WTC11 (cell line): ENCODE measurements around the gene OPRD1. TPM values are rescaled to one million over a fixed set of nuclear protein-coding genes. Genes with fewer than 3 reads are reported as not detected.

Source experiments
- ATAC-seq: fragments of 200-7000 bp; cut with Tn5 transposase; 2 replicates; pipeline ENCODE4 v1.10.0; 2021; ENCODE audit warnings: mild to moderate bottlenecking, moderate library complexity
- CTCF ChIA-PET: fragments of 300-600 bp; sonication (Branson Sonifier 250); formaldehyde crosslinking; loops from one replicate; lab custom pipeline; 2021; ENCODE audit warnings: antibody characterized with exemption; lab: Charles Lee
- POLR2A ChIA-PET: fragments of 350-600 bp; sonication (Branson Sonifier 250); formaldehyde crosslinking; loops from one replicate; lab custom pipeline; 2021; ENCODE audit warnings: antibody characterized with exemption; lab: Charles Lee
- DNase-seq: peaks from one replicate; pipeline ENCODE4 v3.0.0; 2021; ENCODE audit warnings: low spot score
- H3K27ac Mint-ChIP-seq: 2 replicates; pipeline ENCODE4 v1.8.0; 2021; ENCODE audit warnings: mixed read lengths
- H3K27me3 Mint-ChIP-seq: 2 replicates; pipeline ENCODE4 v1.8.0; 2021; ENCODE audit warnings: low read depth, mild to moderate bottlenecking, moderate library complexity, mixed read lengths
- H3K36me3 Mint-ChIP-seq: 2 replicates; pipeline ENCODE4 v1.8.0; 2021; ENCODE audit warnings: mixed read lengths
- H3K4me1 Mint-ChIP-seq: 2 replicates; pipeline ENCODE4 v1.8.0; 2022; ENCODE audit warnings: mixed read lengths
- H3K4me3 Mint-ChIP-seq: 2 replicates; pipeline ENCODE4 v1.8.0; 2021; ENCODE audit warnings: mild to moderate bottlenecking, moderate library complexity, mixed read lengths
- H3K9me3 Mint-ChIP-seq: 2 replicates; pipeline ENCODE4 v1.8.0; 2021; ENCODE audit warnings: mixed read lengths
- CREB1 ChIP-seq: sonication (generic); formaldehyde crosslinking; IDR thresholded peaks from 2 replicates; pipeline ENCODE4 v1.8.0; 2023; ENCODE audit warnings: mild to moderate bottlenecking, missing genetic modification reagents
- ETV6 ChIP-seq: sonication (generic); formaldehyde crosslinking; IDR thresholded peaks from 2 replicates; pipeline ENCODE4 v1.8.1; 2022; ENCODE audit warnings: mild to moderate bottlenecking, missing genetic modification reagents
- GRHL2 ChIP-seq: fragments of 250-450 bp; sonication (Bioruptor Pico); IDR thresholded peaks from 2 replicates; pipeline ENCODE4 v1.8.0; 2022; ENCODE audit warnings: mild to moderate bottlenecking, moderate library complexity; ENCODE audit not compliant: insufficient replicate concordance, severe bottlenecking
- HMGA2 ChIP-seq: fragments of 250-450 bp; sonication (Bioruptor Pico); IDR thresholded peaks from 2 replicates; pipeline ENCODE4 v1.4.0; 2021; ENCODE audit warnings: mild to moderate bottlenecking, moderate library complexity
- JAZF1 ChIP-seq: fragments of 250-450 bp; sonication (Bioruptor Pico); IDR thresholded peaks from 2 replicates; pipeline ENCODE4 v1.9.0; 2021; ENCODE audit warnings: moderate library complexity, mild to moderate bottlenecking, inconsistent platforms
- KAT7 ChIP-seq: sonication (generic); formaldehyde crosslinking; IDR thresholded peaks from 2 replicates; pipeline ENCODE4 v1.8.1; 2023; ENCODE audit warnings: missing genetic modification reagents, mild to moderate bottlenecking, borderline replicate concordance
- MXD4 ChIP-seq: fragments of 250-450 bp; sonication (Bioruptor Pico); IDR thresholded peaks from 2 replicates; pipeline ENCODE4 v1.8.0; 2021; ENCODE audit warnings: mild to moderate bottlenecking, moderate library complexity, borderline replicate concordance
- MYBL2 ChIP-seq: sonication (generic); formaldehyde crosslinking; IDR thresholded peaks from 2 replicates; pipeline ENCODE4 v1.8.1; 2023; ENCODE audit warnings: mild to moderate bottlenecking, moderate library complexity, missing genetic modification reagents
- OVOL2 ChIP-seq: fragments of 250-450 bp; sonication (Bioruptor Pico); IDR thresholded peaks from 2 replicates; pipeline ENCODE4 v1.9.0; 2021; ENCODE audit warnings: mild to moderate bottlenecking, borderline replicate concordance
- SP1 ChIP-seq: sonication (generic); formaldehyde crosslinking; conservative IDR thresholded peaks from 2 replicates; pipeline ENCODE4 v1.8.1; 2022; ENCODE audit warnings: missing genetic modification reagents
- TCF7 ChIP-seq: sonication (generic); formaldehyde crosslinking; IDR thresholded peaks from 2 replicates; pipeline ENCODE4 v1.8.0; 2022; ENCODE audit warnings: mild to moderate bottlenecking, low read depth, missing genetic modification reagents, moderate library complexity
- TEAD1 ChIP-seq: sonication (generic); formaldehyde crosslinking; IDR thresholded peaks from 2 replicates; pipeline ENCODE4 v1.8.0; 2022; ENCODE audit warnings: mild to moderate bottlenecking, missing genetic modification reagents
- ZNF121 ChIP-seq: sonication (generic); formaldehyde crosslinking; IDR thresholded peaks from 2 replicates; pipeline ENCODE4 v1.8.0; 2023; ENCODE audit warnings: missing genetic modification reagents
- ZNF232 ChIP-seq: sonication (generic); formaldehyde crosslinking; IDR thresholded peaks from 2 replicates; pipeline ENCODE4 v1.8.0; 2022; ENCODE audit warnings: mild to moderate bottlenecking, missing genetic modification reagents
- ZNF263 ChIP-seq: sonication (generic); formaldehyde crosslinking; IDR thresholded peaks from 2 replicates; pipeline ENCODE4 v1.8.1; 2022; ENCODE audit warnings: low read depth, mild to moderate bottlenecking, moderate library complexity, missing genetic modification reagents
- ZNF416 ChIP-seq: fragments of 250-450 bp; sonication (Bioruptor Pico); IDR thresholded peaks from 2 replicates; pipeline ENCODE4 v1.9.0; 2021; ENCODE audit warnings: mild to moderate bottlenecking, inconsistent platforms
- ZNF423 ChIP-seq: fragments of 250-450 bp; sonication (Bioruptor Pico); IDR thresholded peaks from 2 replicates; pipeline ENCODE4 v2.1.2; 2022; ENCODE audit warnings: mild to moderate bottlenecking, moderate library complexity
- total RNA-seq: library from RNA; stranded (reverse); gene quantifications from 3 replicates; pipeline ENCODE4 v1.2.3, GENCODE V29; 2021
- TF ChIP-seq, protein P1 (sequence below): sonication (generic); formaldehyde crosslinking; IDR thresholded peaks from 2 replicates; pipeline ENCODE4 v1.8.0; 2022; ENCODE audit warnings: mild to moderate bottlenecking, missing genetic modification reagents
- TF ChIP-seq, protein P2 (sequence below): sonication (generic); formaldehyde crosslinking; IDR thresholded peaks from 2 replicates; pipeline ENCODE4 v1.8.1; 2023; ENCODE audit warnings: mild to moderate bottlenecking, missing genetic modification reagents, moderate library complexity
- TF ChIP-seq, protein P3 (sequence below): sonication (generic); formaldehyde crosslinking; IDR thresholded peaks from 2 replicates; pipeline ENCODE4 v1.8.1; 2022; ENCODE audit warnings: mild to moderate bottlenecking, moderate library complexity, missing genetic modification reagents
- TF ChIP-seq, protein P4 (sequence below): sonication (generic); formaldehyde crosslinking; IDR thresholded peaks from 2 replicates; pipeline ENCODE4 v1.8.0; 2023; ENCODE audit warnings: missing genetic modification reagents
- TF ChIP-seq, protein P5 (sequence below): fragments of 250-450 bp; sonication (Bioruptor Pico); IDR thresholded peaks from 2 replicates; pipeline ENCODE4 v1.8.0; 2021; ENCODE audit warnings: mild to moderate bottlenecking
- TF ChIP-seq, protein P6 (sequence below): fragments of 250-450 bp; sonication (Bioruptor Pico); IDR thresholded peaks from 2 replicates; pipeline ENCODE4 v1.9.0; 2021; ENCODE audit warnings: moderate library complexity, mild to moderate bottlenecking, inconsistent platforms, borderline replicate concordance
- TF ChIP-seq, protein P7 (sequence below): fragments of 250-450 bp; sonication (Bioruptor Pico); IDR thresholded peaks from 2 replicates; pipeline ENCODE4 v1.9.0; 2021; ENCODE audit warnings: mild to moderate bottlenecking
- TF ChIP-seq, protein P8 (sequence below): sonication (generic); formaldehyde crosslinking; IDR thresholded peaks from 2 replicates; pipeline ENCODE4 v1.8.1; 2023; ENCODE audit warnings: mild to moderate bottlenecking, missing genetic modification reagents

Gene OPRD1
- total RNA-seq, 1 experiment from 2014 or later, result 2.2 TPM

DNA sequence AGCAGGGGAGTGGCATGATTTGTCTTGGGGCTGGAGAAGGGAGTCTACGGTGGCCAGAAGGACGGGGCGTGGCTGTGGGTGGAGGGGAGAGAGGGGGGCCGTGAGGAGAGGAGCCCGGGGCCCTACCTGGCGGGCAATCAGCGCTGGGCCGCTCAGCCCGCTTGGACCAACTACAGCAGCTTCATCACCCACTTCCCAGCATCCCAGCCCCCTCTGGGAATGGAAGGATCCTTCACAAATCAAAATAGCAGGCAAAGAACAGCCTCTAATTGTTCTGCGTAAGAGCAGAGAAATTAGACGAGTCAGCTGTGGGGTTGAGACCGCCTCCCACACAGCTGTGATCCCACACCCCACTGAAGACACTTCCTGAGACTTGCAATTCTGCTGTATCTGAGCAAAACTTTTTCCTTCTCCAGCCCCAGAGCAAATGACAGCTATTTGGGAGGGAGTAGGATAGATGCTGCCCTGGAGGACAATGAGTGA is 43.5 kb downstream of the OPRD1 start:
- ATAC-seq, result peak; percentile 24; the same call in 1 of the 2 replicates
- no peak for DNase-seq
- POLR2A ChIA-PET, result no interaction called here
- no peak for TF ChIP-seq OVOL2
- TF ChIP-seq ZNF121 (CRISPR knock-in tag), result no peak
- TF ChIP-seq ZNF263 (CRISPR knock-in tag), result no peak
- TF ChIP-seq, protein P1, sequence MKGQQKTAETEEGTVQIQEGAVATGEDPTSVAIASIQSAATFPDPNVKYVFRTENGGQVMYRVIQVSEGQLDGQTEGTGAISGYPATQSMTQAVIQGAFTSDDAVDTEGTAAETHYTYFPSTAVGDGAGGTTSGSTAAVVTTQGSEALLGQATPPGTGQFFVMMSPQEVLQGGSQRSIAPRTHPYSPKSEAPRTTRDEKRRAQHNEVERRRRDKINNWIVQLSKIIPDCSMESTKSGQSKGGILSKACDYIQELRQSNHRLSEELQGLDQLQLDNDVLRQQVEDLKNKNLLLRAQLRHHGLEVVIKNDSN (CRISPR knock-in tag), result no peak
- TF ChIP-seq ETV6 (CRISPR knock-in tag), result no peak
- TF ChIP-seq TCF7 (CRISPR knock-in tag), result no peak
- TF ChIP-seq, protein P2, sequence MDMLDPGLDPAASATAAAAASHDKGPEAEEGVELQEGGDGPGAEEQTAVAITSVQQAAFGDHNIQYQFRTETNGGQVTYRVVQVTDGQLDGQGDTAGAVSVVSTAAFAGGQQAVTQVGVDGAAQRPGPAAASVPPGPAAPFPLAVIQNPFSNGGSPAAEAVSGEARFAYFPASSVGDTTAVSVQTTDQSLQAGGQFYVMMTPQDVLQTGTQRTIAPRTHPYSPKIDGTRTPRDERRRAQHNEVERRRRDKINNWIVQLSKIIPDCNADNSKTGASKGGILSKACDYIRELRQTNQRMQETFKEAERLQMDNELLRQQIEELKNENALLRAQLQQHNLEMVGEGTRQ (CRISPR knock-in tag), result no peak
- TF ChIP-seq ZNF232 (CRISPR knock-in tag), result no peak
- no peak for TF ChIP-seq ZNF416 (CRISPR knock-in tag)
- Mint-ChIP-seq H3K27me3 (no peaks in the 10 kb centered on the region), H3K4me1 (0 out of 2 replicates have a peak, but pooled peaks cover 9% of the 10 kb centered on the region), H3K4me3 (no peak overlapping the region), H3K36me3 (no peaks in the 10 kb centered on the region), H3K27ac (no peak overlapping the region), H3K9me3 (peaks cover 4% of the 10 kb centered on the region)
- CTCF ChIA-PET, result interaction anchor here (1.0 to 2.9 kb wide), 3 partner anchors 9 to 71 kb away, joined by 3 to 15 read pairs (median 5); no protein-coding TSS in a partner anchor

DNA sequence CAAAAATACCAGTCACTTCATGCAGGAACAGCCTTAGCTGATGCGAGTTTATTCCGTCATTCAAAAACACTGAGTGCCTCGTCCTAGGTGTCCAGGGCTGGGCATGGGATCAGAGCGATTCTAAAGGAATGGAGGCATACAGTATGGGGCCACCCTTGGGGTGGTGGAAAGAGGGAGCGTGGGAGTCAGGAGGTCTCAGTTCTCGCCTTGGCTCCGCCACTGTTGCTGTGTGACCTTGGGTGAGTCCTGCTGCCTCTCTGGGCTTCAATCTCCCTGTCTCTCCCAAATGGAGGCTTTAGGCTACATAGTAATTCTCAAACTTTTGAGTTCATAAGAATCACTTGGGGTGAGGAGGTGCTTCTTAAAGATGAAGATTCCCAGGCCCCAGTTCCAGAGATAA is 44.0 kb downstream of the OPRD1 start:
- DNase-seq (no peak), ATAC-seq (no peak)
- Mint-ChIP-seq H3K27me3 (no peaks in the 10 kb centered on the region), H3K4me1 (0 out of 2 replicates have a peak, but pooled peaks cover 9% of the 10 kb centered on the region), H3K4me3 (no peak overlapping the region), H3K9me3 (peaks cover 4% of the 10 kb centered on the region), H3K27ac (no peak overlapping the region), H3K36me3 (no peaks in the 10 kb centered on the region)
- TF ChIP-seq, protein P3, sequence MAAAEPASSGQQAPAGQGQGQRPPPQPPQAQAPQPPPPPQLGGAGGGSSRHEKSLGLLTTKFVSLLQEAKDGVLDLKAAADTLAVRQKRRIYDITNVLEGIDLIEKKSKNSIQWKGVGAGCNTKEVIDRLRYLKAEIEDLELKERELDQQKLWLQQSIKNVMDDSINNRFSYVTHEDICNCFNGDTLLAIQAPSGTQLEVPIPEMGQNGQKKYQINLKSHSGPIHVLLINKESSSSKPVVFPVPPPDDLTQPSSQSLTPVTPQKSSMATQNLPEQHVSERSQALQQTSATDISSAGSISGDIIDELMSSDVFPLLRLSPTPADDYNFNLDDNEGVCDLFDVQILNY (CRISPR knock-in tag), result no peak
- no peak for TF ChIP-seq ZNF423 (CRISPR knock-in tag)
- TF ChIP-seq HMGA2 (CRISPR knock-in tag), result no peak
- TF ChIP-seq, protein P4, sequence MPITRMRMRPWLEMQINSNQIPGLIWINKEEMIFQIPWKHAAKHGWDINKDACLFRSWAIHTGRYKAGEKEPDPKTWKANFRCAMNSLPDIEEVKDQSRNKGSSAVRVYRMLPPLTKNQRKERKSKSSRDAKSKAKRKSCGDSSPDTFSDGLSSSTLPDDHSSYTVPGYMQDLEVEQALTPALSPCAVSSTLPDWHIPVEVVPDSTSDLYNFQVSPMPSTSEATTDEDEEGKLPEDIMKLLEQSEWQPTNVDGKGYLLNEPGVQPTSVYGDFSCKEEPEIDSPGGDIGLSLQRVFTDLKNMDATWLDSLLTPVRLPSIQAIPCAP (CRISPR knock-in tag), result no peak
- TF ChIP-seq MYBL2 (CRISPR knock-in tag), result no peak
- no peak for TF ChIP-seq ZNF232 (CRISPR knock-in tag)
- no peak for TF ChIP-seq GRHL2
- ChIA-PET POLR2A (no interaction called here), CTCF (no interaction called here)

DNA sequence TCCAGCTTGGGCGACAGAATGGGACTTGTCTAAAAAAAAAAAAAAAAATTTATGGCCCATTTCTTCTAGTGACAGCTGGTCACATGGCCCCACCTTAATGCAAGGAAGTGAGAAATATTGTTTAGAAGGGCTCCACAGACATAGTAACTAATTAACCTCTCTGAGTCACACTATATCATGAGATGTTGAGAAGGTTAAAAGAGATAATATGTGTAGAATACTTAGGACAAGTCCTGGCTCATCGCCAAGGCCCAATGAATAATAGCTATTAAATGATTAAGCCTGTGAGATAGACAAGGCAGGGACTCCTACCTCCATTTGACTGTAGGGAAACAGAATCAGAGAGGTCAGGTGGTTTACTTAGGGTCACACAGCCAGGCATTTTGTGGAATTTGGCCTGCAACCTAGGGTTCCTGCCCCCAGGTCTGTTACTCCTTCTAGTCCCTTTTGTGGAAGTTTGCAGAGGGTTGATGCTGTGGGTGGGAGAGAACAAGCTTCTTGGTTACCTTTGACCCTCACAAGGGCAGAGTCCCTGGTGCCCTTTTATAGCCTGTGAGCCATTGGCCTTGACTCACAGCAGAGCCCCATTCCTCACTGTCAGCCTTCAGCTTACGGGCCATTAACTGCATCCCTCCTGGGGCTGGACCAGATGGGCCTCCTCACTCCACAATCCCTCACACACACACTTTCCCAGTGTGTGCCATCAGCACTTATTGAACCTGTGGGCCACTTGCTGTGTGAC is 48.5 kb downstream of the OPRD1 start:
- ATAC-seq, result no peak; the same call in 1 of the 2 replicates
- Mint-ChIP-seq H3K36me3 (no peaks in the 10 kb centered on the region), H3K4me1 (0 out of 2 replicates have a peak, but pooled peaks cover 3% of the 10 kb centered on the region), H3K27me3 (no peaks in the 10 kb centered on the region), H3K4me3 (no peak overlapping the region), H3K27ac (no peak overlapping the region), H3K9me3 (no peaks in the 10 kb centered on the region)
- no peak for DNase-seq
- POLR2A ChIA-PET, result no interaction called here
- CTCF ChIA-PET, result interaction anchor here (0.9 to 3.2 kb wide), 4 partner anchors 16 to 22 kb away, joined by 3 to 13 read pairs (median 4); no protein-coding TSS in a partner anchor
- TF ChIP-seq, protein P5, sequence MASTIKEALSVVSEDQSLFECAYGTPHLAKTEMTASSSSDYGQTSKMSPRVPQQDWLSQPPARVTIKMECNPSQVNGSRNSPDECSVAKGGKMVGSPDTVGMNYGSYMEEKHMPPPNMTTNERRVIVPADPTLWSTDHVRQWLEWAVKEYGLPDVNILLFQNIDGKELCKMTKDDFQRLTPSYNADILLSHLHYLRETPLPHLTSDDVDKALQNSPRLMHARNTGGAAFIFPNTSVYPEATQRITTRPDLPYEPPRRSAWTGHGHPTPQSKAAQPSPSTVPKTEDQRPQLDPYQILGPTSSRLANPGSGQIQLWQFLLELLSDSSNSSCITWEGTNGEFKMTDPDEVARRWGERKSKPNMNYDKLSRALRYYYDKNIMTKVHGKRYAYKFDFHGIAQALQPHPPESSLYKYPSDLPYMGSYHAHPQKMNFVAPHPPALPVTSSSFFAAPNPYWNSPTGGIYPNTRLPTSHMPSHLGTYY (CRISPR knock-in tag), result no peak
- TF ChIP-seq TEAD1 (CRISPR knock-in tag), result no peak
- TF ChIP-seq JAZF1 (CRISPR knock-in tag), result no peak
- no peak for TF ChIP-seq MXD4 (CRISPR knock-in tag)
- no peak for TF ChIP-seq GRHL2
- TF ChIP-seq, protein P6, sequence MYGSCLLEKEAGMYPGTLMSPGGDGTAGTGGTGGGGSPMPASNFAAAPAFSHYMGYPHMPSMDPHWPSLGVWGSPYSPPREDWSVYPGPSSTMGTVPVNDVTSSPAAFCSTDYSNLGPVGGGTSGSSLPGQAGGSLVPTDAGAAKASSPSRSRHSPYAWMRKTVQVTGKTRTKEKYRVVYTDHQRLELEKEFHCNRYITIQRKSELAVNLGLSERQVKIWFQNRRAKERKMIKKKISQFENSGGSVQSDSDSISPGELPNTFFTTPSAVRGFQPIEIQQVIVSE (CRISPR knock-in tag), result no peak
- no peak for TF ChIP-seq CREB1 (CRISPR knock-in tag)
- no peak for TF ChIP-seq KAT7 (CRISPR knock-in tag)
- TF ChIP-seq, protein P7, sequence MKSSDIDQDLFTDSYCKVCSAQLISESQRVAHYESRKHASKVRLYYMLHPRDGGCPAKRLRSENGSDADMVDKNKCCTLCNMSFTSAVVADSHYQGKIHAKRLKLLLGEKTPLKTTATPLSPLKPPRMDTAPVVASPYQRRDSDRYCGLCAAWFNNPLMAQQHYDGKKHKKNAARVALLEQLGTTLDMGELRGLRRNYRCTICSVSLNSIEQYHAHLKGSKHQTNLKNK (CRISPR knock-in tag), result no peak
- TF ChIP-seq, protein P8, sequence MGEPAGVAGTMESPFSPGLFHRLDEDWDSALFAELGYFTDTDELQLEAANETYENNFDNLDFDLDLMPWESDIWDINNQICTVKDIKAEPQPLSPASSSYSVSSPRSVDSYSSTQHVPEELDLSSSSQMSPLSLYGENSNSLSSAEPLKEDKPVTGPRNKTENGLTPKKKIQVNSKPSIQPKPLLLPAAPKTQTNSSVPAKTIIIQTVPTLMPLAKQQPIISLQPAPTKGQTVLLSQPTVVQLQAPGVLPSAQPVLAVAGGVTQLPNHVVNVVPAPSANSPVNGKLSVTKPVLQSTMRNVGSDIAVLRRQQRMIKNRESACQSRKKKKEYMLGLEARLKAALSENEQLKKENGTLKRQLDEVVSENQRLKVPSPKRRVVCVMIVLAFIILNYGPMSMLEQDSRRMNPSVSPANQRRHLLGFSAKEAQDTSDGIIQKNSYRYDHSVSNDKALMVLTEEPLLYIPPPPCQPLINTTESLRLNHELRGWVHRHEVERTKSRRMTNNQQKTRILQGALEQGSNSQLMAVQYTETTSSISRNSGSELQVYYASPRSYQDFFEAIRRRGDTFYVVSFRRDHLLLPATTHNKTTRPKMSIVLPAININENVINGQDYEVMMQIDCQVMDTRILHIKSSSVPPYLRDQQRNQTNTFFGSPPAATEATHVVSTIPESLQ (CRISPR knock-in tag), result no peak
- no peak for TF ChIP-seq SP1
